Measurements from ENCODE around the gene RERE. TPM values are rescaled to one million over a fixed set of nuclear protein-coding genes. Genes with fewer than 3 reads are reported as not detected.
A peak's percentile ranks its signal among the peaks of the same experiment; 100 is the strongest.

Gene RERE
- total RNA-seq, 1 donor from 2014 or later, result 46.5 TPM

GRCh38 chr1:8410791-8411190 is 406.6 kb downstream of the RERE start:
- no peak for DNase-seq (ENCODE audit: low read depth in 2 of 2)

- DNase-seq (ENCODE audit: low read depth in 2 of 2), result no peak
These were observed 407.8 kb downstream of the RERE start for GRCh38 chr1:8409606-8410005.

- DNase-seq (ENCODE audit: low read depth in 2 of 2), result peak in 1 of 2 donors; percentile 69
These were observed 408.3 kb downstream of the RERE start for GRCh38 chr1:8409106-8409505.

- DNase-seq (ENCODE audit: low read depth in 2 of 2), result peak; percentile 84 to 86
These were observed 409.1 kb downstream of the RERE start for GRCh38 chr1:8408151-8408839.

GRCh38 chr1:8407652-8408051 is 409.8 kb downstream of the RERE start:
- no peak for DNase-seq (ENCODE audit: low read depth in 2 of 2)

- DNase-seq (ENCODE audit: low read depth in 2 of 2), result no peak
These were observed 410.5 kb downstream of the RERE start for GRCh38 chr1:8406960-8407359.

GRCh38 chr1:8406011-8406410 is 411.4 kb downstream of the RERE start:
- DNase-seq (ENCODE audit: low read depth in 2 of 2), result no peak

GRCh38 chr1:8404460-8405370 is 412.7 kb downstream of the RERE start:
- no peak for DNase-seq (ENCODE audit: low read depth in 2 of 2)

GRCh38 chr1:8402109-8402710 is 415.2 kb downstream of the RERE start:
- DNase-seq (ENCODE audit: low read depth in 2 of 2), result no peak

- no peak for DNase-seq (ENCODE audit: low read depth in 2 of 2)
These were observed 418.8 kb downstream of the RERE start for GRCh38 chr1:8398677-8399076.

- DNase-seq (ENCODE audit: low read depth in 2 of 2), result peak in 1 of 2 donors; percentile 54
These were observed 419.4 kb downstream of the RERE start for GRCh38 chr1:8398086-8398485.

GRCh38 chr1:8397511-8397910 is 419.9 kb downstream of the RERE start:
- peak in 1 of 2 donors; percentile 79 for DNase-seq (ENCODE audit: low read depth in 2 of 2)

GRCh38 chr1:8396786-8397406 is 420.5 kb downstream of the RERE start:
- peak in 1 of 2 donors; percentile 65 for DNase-seq (ENCODE audit: low read depth in 2 of 2)

GRCh38 chr1:8396083-8396785 is 421.2 kb downstream of the RERE start:
- DNase-seq (ENCODE audit: low read depth in 2 of 2), result no peak

GRCh38 chr1:8395433-8395866 is 422.0 kb downstream of the RERE start:
- no peak for DNase-seq (ENCODE audit: low read depth in 2 of 2)

GRCh38 chr1:8394456-8395321 is 422.8 kb downstream of the RERE start:
- peak in 1 of 2 donors; percentile 87 for DNase-seq (ENCODE audit: low read depth in 2 of 2)

- no peak for DNase-seq (ENCODE audit: low read depth in 2 of 2)
These were observed 424.9 kb downstream of the RERE start for GRCh38 chr1:8392522-8392921.

GRCh38 chr1:8390707-8391106 is 426.7 kb downstream of the RERE start:
- DNase-seq (ENCODE audit: low read depth in 2 of 2), result no peak

- DNase-seq (ENCODE audit: low read depth in 2 of 2), result no peak
These were observed 427.4 kb downstream of the RERE start for GRCh38 chr1:8389958-8390535.
